ENCODE data around the gene VWA5B1.

Gene VWA5B1

GRCh38 chr1:20398744-20399143 is 108.1 kb downstream of the VWA5B1 start:
- no peak for DNase-seq

GRCh38 chr1:20399196-20399595 is 108.5 kb downstream of the VWA5B1 start:
- DNase-seq = no peak

- no peak for DNase-seq
Measured at GRCh38 chr1:20399606-20400180, 109.0 kb downstream of the VWA5B1 start.

- DNase-seq = no peak
Measured at GRCh38 chr1:20400341-20401177, 109.9 kb downstream of the VWA5B1 start.

- DNase-seq = no peak
Measured at GRCh38 chr1:20401405-20402010, 110.8 kb downstream of the VWA5B1 start.

GRCh38 chr1:20402585-20403422 is 112.1 kb downstream of the VWA5B1 start:
- DNase-seq = no peak

GRCh38 chr1:20403423-20404145 is 112.9 kb downstream of the VWA5B1 start:
- DNase-seq = no peak

GRCh38 chr1:20404466-20404865 is 113.8 kb downstream of the VWA5B1 start:
- DNase-seq = no peak

Data from activated CD8-positive, alpha-beta memory T cell treated with anti-CD3 and anti-CD28 coated beads, Interleukin-2, amount 50 U/mL, for 4 hours (primary cell).